ENCODE measurements around the gene SPDYE3. TPM values are rescaled to one million over a fixed set of nuclear protein-coding genes. Genes with fewer than 3 reads are reported as not detected.

SPDYE3 gene
- total and polyA plus RNA-seq, 3 donors from 2014 or later: 2.8 to 5.7 (median 3.9) TPM

- H3K4me1 ChIP-seq: peaks cover 21% of the 10 kb centered on the region
- H3K4me3 ChIP-seq: no peak overlapping the region
- TF ChIP-seq POLR2A (IDR thresholded peaks at IDR 0.05) (no peak), CTCF (IDR thresholded peaks at IDR 0.05) (no peak)
- 84 to 86% methylated on average over 6 of the region's 6 CpGs for WGBS, 2 donors
- DNase-seq: no peak
- intact Hi-C loops (cut with DNase I; ENCODE audit: low total_unique reads): no loop called here
- no peaks in the 10 kb centered on the region for H3K27me3 ChIP-seq
- H3K9me3 ChIP-seq: no peaks in the 10 kb centered on the region
- no peaks in the 10 kb centered on the region for H3K36me3 ChIP-seq (ENCODE audit: low read depth, missing control alignments)
- peak overlapping the region in 1 of 2 donors; percentile 36 for H3K27ac ChIP-seq
Observed at GRCh38 chr7:100370746-100371145, 63.2 kb downstream of the SPDYE3 start.

- intact Hi-C loops (cut with DNase I; ENCODE audit: low total_unique reads): no loop called here
- 82 to 85% methylated on average over 7 of the region's 7 CpGs for WGBS, 2 donors
- Histone ChIP-seq H3K4me3 (no peak overlapping the region), H3K9me3 (no peaks in the 10 kb centered on the region), H3K4me1 (peaks cover 21% of the 10 kb centered on the region), H3K27me3 (no peaks in the 10 kb centered on the region), H3K27ac (peak overlapping the region; percentile 34 to 78), H3K36me3 (ENCODE audit: low read depth, missing control alignments) (no peaks in the 10 kb centered on the region)
- no peak for DNase-seq
- TF ChIP-seq POLR2A (IDR thresholded peaks at IDR 0.05) (no peak), CTCF (IDR thresholded peaks at IDR 0.05) (no peak)
Observed at GRCh38 chr7:100371561-100372171, 64.2 kb downstream of the SPDYE3 start.

Small RNAs within 50 kb of the gene (small RNA-seq; reads per million reads assigned to genes)
- gene RF00019: 0 reads per million in 2 donors

Other genes with a start within 250 kb of the SPDYE3 start
- gene ZNF3, start 226.0 kb upstream of the SPDYE3 start, total RNA-seq: 10 to 100 TPM; 24.7 to 27.7 TPM
- gene ZNF3, start 226.0 kb upstream of the SPDYE3 start, polyA plus RNA-seq (ENCODE audit: insufficient read depth, low read depth, low replicate concordance): 23.4 TPM
- gene COPS6, start 218.7 kb upstream of the SPDYE3 start, total RNA-seq: 10 to 100 TPM; 88.1 to 99.5 TPM
- 141 TPM for gene COPS6, start 218.7 kb upstream of the SPDYE3 start, polyA plus RNA-seq (ENCODE audit: insufficient read depth, low read depth, low replicate concordance)
- gene MCM7, start 206.3 kb upstream of the SPDYE3 start, total RNA-seq: 10 to 100 TPM; 85.1 to 86.5 TPM
- gene MCM7, start 206.3 kb upstream of the SPDYE3 start, polyA plus RNA-seq (ENCODE audit: insufficient read depth, low read depth, low replicate concordance): 137 TPM
- gene AP4M1, start 206.1 kb upstream of the SPDYE3 start, total RNA-seq: 10 to 100 TPM; 39.1 to 51.3 TPM
- 54.7 TPM for gene AP4M1, start 206.1 kb upstream of the SPDYE3 start, polyA plus RNA-seq (ENCODE audit: insufficient read depth, low read depth, low replicate concordance)
- gene TAF6, start 188.3 kb upstream of the SPDYE3 start, total RNA-seq: 100 to 1,000 TPM in 1 of 2 donors, 10 to 100 TPM in 1; 99.1 to 108 TPM
- 95.4 TPM for gene TAF6, start 188.3 kb upstream of the SPDYE3 start, polyA plus RNA-seq (ENCODE audit: insufficient read depth, low read depth, low replicate concordance)
- 10 to 100 TPM; 14.3 to 19.3 TPM for gene CNPY4, start 188.1 kb upstream of the SPDYE3 start, total RNA-seq
- 22.2 TPM for gene CNPY4, start 188.1 kb upstream of the SPDYE3 start, polyA plus RNA-seq (ENCODE audit: insufficient read depth, low read depth, low replicate concordance)
- 10 to 100 TPM in 1 of 2 donors, 1 to 10 TPM in 1; 7.2 to 10.2 TPM for gene MBLAC1, start 180.7 kb upstream of the SPDYE3 start, total RNA-seq
- 2.9 TPM for gene MBLAC1, start 180.7 kb upstream of the SPDYE3 start, polyA plus RNA-seq (ENCODE audit: insufficient read depth, low read depth, low replicate concordance)
- gene LAMTOR4, start 158.8 kb upstream of the SPDYE3 start, total RNA-seq: 100 to 1,000 TPM; 144 to 179 TPM
- gene LAMTOR4, start 158.8 kb upstream of the SPDYE3 start, polyA plus RNA-seq (ENCODE audit: insufficient read depth, low read depth, low replicate concordance): 136 TPM
- 10 to 100 TPM; 57.5 to 78.7 TPM for gene TRAPPC14, start 149.0 kb upstream of the SPDYE3 start, total RNA-seq
- 71.8 TPM for gene TRAPPC14, start 149.0 kb upstream of the SPDYE3 start, polyA plus RNA-seq (ENCODE audit: insufficient read depth, low read depth, low replicate concordance)
- gene GAL3ST4, start 139.1 kb upstream of the SPDYE3 start, total RNA-seq: 10 to 100 TPM; 11.6 to 12.4 TPM
- 8.9 TPM for gene GAL3ST4, start 139.1 kb upstream of the SPDYE3 start, polyA plus RNA-seq (ENCODE audit: insufficient read depth, low read depth, low replicate concordance)
- gene GPC2, start 130.3 kb upstream of the SPDYE3 start, total RNA-seq: 10 to 100 TPM; 12.7 to 20.7 TPM
- 17.7 TPM for gene GPC2, start 130.3 kb upstream of the SPDYE3 start, polyA plus RNA-seq (ENCODE audit: insufficient read depth, low read depth, low replicate concordance)
- 100 to 1,000 TPM; 105 to 224 TPM for gene STAG3, start 129.8 kb upstream of the SPDYE3 start, total RNA-seq
- 281 TPM for gene STAG3, start 129.8 kb upstream of the SPDYE3 start, polyA plus RNA-seq (ENCODE audit: insufficient read depth, low read depth, low replicate concordance)
- 1 to 10 TPM; 3.0 to 3.3 TPM for gene PVRIG, start 87.8 kb upstream of the SPDYE3 start, total RNA-seq
- 2.6 TPM for gene PVRIG, start 87.8 kb upstream of the SPDYE3 start, polyA plus RNA-seq (ENCODE audit: insufficient read depth, low read depth, low replicate concordance)
- gene PILRB, start 50.4 kb downstream of the SPDYE3 start, total RNA-seq: 100 to 1,000 TPM; 155 to 258 TPM
- 126 TPM for gene PILRB, start 50.4 kb downstream of the SPDYE3 start, polyA plus RNA-seq (ENCODE audit: insufficient read depth, low read depth, low replicate concordance)
- 10 to 100 TPM; 12.0 to 18.0 TPM for gene PILRA, start 65.8 kb downstream of the SPDYE3 start, total RNA-seq
- gene PILRA, start 65.8 kb downstream of the SPDYE3 start, polyA plus RNA-seq (ENCODE audit: insufficient read depth, low read depth, low replicate concordance): 16.3 TPM
- gene ZCWPW1, start 121.0 kb downstream of the SPDYE3 start, total RNA-seq: 100 to 1,000 TPM in 1 of 2 donors, 10 to 100 TPM in 1; 83.5 to 145 TPM
- 96.5 TPM for gene ZCWPW1, start 121.0 kb downstream of the SPDYE3 start, polyA plus RNA-seq (ENCODE audit: insufficient read depth, low read depth, low replicate concordance)
- gene MEPCE, start 122.1 kb downstream of the SPDYE3 start, total RNA-seq: 10 to 100 TPM; 74.6 to 89.3 TPM
- gene MEPCE, start 122.1 kb downstream of the SPDYE3 start, polyA plus RNA-seq (ENCODE audit: insufficient read depth, low read depth, low replicate concordance): 182 TPM
- 100 to 1,000 TPM in 1 of 2 donors, 10 to 100 TPM in 1; 97.6 to 128 TPM for gene PPP1R35, start 128.8 kb downstream of the SPDYE3 start, total RNA-seq
- 76.4 TPM for gene PPP1R35, start 128.8 kb downstream of the SPDYE3 start, polyA plus RNA-seq (ENCODE audit: insufficient read depth, low read depth, low replicate concordance)
- gene SPACDR, start 156.6 kb downstream of the SPDYE3 start, total RNA-seq: 10 to 100 TPM; 34.0 to 45.8 TPM
- 84.9 TPM for gene SPACDR, start 156.6 kb downstream of the SPDYE3 start, polyA plus RNA-seq (ENCODE audit: insufficient read depth, low read depth, low replicate concordance)
- gene TSC22D4, start 171.5 kb downstream of the SPDYE3 start, total RNA-seq: 100 to 1,000 TPM; 135 to 165 TPM
- 57.4 TPM for gene TSC22D4, start 171.5 kb downstream of the SPDYE3 start, polyA plus RNA-seq (ENCODE audit: insufficient read depth, low read depth, low replicate concordance)
- gene NYAP1, start 176.2 kb downstream of the SPDYE3 start, total RNA-seq: 10 to 100 TPM; 24.7 to 27.3 TPM
- gene NYAP1, start 176.2 kb downstream of the SPDYE3 start, polyA plus RNA-seq (ENCODE audit: insufficient read depth, low read depth, low replicate concordance): 15.7 TPM
- gene AGFG2, start 231.5 kb downstream of the SPDYE3 start, total RNA-seq: 10 to 100 TPM; 62.0 to 67.2 TPM
- gene AGFG2, start 231.5 kb downstream of the SPDYE3 start, polyA plus RNA-seq (ENCODE audit: insufficient read depth, low read depth, low replicate concordance): 51.4 TPM

Measured in testis (tissue), 3 donors.